ENCODE data around the gene HPCAL1.

Gene HPCAL1

GRCh38 chr2:10370895-10371294 is 68.2 kb downstream of the HPCAL1 start:
- no peak for DNase-seq (ENCODE audit: low read depth in 2 of 2)

DNA sequence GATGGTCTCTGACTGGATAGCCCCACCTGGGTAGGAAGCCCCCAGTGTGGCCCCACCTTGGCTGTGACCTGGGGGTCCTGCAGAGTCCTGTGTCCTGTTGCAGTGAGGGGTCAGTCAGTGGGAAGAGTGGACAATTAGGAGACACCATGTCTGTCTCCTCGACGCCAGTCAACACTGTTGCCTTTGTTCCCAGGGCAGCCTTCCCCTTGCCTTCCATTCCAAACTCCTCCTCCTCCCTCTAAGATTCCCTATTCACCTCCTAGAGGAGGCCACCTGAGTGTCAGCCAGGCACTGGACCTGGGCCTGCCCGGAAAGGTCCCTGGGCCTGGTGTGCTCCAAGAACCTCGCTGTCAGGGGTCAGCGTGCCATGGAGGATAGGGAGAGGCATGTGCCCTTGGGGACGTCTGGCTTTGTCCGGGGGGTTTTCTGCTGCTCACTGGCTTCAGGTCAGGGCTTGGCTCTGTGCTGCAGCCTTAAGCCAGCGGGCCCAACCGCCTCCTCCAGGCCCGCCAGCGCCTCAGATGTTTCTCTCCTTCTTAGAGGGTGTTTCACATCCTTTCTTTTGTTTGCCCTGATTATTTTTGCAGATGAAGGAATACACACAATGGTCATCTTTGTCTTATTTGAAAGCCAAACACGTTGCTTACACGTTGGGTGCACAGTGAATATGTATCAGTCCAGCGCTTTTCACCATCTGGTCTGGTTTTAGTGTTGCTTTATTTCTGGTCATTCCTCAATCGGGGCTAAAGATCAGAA is 68.9 kb downstream of the HPCAL1 start:
- DNase-seq (ENCODE audit: low read depth in 2 of 2), result no peak

- no peak for DNase-seq (ENCODE audit: low read depth in 2 of 2)
Measured at GRCh38 chr2:10372203-10372861, 69.6 kb downstream of the HPCAL1 start.

GRCh38 chr2:10372862-10373240 is 70.1 kb downstream of the HPCAL1 start:
- no peak for DNase-seq (ENCODE audit: low read depth in 2 of 2)

GRCh38 chr2:10373931-10374330 is 71.2 kb downstream of the HPCAL1 start:
- DNase-seq (ENCODE audit: low read depth in 2 of 2), result no peak

GRCh38 chr2:10374362-10374943 is 71.7 kb downstream of the HPCAL1 start:
- DNase-seq (ENCODE audit: low read depth in 2 of 2), result no peak

DNA sequence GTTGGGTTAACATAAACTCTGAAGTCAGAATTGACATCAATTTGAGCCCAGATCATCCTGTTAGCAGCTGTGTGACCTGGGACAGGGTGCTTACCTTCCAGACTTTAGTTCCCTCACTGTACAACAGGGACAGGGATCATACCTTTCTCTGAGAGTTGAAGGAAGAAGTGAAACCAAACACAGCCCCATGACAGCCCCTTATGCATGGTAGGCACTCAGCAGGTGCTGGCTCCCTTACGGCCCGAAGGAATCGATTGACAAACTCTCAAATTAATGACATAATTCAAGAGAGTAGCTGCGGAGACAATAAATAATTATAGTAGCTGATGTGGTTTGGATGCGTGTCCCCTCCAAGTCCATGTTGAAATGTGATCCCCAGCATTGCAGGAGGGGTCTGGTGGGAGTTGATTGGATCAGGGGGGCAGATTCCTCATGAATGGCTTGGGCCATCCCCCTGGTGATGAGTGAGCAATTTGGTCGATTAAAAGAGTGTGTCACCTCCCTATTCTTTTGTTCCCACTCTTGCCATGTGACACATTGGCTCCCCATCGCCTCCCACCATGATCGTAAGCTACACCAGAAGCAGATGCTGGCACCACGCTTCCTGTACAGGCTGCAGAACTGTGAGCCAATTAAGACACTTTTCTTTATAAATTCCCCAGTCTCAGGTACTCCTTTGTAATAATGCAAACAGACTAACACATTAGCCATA is 73.0 kb downstream of the HPCAL1 start:
- DNase-seq (ENCODE audit: low read depth in 2 of 2), result no peak

GRCh38 chr2:10377052-10377746 is 74.5 kb downstream of the HPCAL1 start:
- no peak for DNase-seq (ENCODE audit: low read depth in 2 of 2)

DNA sequence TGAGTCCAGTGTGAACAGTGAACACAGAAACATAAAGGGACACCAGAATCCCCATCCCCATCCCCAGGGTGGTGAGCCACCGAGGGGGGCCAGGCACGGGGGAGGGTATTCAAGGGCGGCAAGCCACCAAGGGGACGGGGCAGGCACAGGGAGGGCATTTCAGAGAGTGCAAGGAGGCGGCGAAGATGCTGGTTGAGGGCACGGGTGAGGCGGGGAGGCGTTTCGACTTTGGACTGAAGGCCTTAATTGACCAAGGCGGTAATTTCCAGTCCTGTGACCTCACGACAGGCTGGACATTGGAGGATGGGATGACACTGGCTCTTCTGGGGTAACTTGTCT is 75.0 kb downstream of the HPCAL1 start:
- DNase-seq (ENCODE audit: low read depth in 2 of 2), result no peak

DNA sequence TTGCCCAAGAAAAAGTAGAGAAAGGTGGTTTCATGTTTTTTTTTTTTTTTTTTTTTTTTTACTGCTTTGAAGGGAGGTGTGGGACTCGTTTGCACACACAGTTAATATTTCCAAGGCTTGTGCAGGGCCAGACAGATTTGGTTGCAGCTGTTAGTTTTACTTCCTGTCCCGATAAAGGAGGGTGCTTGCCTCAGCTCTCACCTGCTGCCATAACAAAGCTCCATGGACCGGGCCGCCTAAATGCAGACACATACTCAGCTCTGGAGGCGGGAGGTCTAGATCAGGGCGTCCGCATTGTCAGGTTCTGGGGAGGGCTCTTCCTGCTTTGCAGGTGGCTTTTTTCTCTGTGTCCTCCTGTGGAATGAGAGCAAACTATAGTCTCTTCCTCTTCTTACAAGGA is 75.5 kb downstream of the HPCAL1 start:
- DNase-seq (ENCODE audit: low read depth in 2 of 2), result no peak

DNA sequence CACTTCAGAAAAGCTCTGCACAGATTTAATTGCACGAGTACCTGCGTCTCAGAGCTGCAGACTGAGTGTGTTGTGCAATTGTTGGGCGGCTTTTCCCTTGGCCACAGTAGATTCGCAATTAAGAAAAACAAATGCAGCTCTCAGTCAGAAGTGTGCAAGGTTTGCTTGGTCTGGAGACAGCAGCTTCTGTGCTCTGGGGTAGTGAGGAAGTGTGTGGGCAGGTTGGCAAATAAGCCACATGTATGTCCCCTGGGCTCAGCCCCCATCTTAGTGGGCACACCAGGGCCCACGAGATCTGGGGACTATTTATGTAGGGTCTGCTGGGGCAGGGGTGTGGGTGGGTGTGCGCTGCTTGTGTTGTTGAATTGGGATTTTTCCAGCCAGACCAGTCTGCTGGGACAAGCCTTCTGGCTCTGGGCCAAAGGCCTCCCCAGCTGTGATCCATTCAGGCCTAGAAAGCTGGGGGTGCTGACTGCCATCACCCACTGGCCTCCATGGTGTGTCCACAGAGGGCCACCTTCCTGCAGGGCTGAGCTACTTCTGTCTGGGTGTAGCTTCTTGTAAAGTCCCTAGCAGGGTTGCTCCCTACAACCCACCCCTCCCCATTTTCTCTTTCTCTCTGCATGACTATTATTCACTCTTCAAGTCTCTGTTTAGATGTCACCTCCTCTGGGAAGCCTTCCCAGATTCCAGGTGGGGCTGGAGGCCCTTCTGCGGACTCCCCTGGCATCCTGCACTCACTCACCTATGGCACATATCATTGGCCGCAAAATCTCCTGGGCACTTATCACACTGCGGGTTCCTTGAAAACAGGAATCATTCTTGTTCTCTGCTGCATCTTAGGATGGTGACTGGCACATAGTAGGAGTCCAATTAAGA is 77.6 kb downstream of the HPCAL1 start:
- DNase-seq (ENCODE audit: low read depth in 2 of 2), result no peak

DNA sequence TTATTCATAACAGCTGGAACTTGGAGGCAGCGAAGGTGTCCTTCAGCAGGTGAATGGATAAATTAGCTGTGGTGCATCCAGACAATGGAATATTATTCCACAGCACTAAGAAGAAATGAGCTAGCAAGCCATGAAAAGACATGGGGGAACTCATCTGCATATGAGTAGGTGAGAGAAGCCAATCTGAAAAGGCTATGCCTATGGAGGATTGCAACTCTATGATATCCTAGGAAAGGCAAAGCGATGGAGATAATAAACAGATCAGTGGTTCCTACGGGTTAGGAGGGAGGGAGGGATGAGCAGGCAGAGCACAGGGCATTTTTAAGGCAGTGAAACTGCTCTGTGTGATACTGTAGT is 79.3 kb downstream of the HPCAL1 start:
- DNase-seq (ENCODE audit: low read depth in 2 of 2), result no peak

DNA sequence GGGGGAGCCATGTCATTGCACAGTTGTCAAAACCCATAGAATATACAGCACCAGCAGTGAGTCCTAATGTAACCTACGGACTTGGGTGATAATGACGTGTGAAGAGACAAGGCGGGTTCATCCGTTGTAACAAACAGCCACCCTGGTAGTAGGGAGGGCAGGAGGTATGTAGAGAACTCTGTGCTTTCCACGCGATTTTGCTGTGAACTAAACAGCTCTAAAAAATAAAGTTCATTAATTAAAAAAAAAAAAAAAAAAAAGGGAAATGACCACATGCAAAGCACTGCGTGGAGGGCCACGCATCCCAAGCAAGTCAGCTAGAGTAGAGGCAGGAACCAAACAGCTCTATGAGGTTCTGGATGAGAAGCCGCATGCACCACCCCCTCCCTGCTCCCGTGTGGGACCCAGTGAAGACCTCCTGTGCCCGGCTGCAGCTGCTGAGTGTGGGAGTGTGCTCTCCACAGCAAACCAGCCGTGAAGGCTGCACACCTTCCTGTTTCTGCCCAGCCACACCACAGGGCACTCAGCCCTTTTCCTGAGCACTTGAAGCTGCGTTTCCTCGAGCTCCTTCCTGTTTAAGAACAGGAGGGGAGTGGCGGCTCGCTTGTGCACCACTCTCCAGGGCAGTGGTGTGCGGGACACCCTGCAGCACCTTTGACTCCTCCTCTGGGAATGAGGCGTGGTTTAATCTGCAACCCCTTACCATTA is 79.8 kb downstream of the HPCAL1 start:
- peak in 1 of 2 donors; percentile 24 for DNase-seq (ENCODE audit: low read depth in 2 of 2)

GRCh38 chr2:10383960-10384734 is 81.4 kb downstream of the HPCAL1 start:
- no peak for DNase-seq (ENCODE audit: low read depth in 2 of 2)

- DNase-seq (ENCODE audit: low read depth in 2 of 2), result no peak
Measured at GRCh38 chr2:10385501-10385900, 82.8 kb downstream of the HPCAL1 start.

DNA sequence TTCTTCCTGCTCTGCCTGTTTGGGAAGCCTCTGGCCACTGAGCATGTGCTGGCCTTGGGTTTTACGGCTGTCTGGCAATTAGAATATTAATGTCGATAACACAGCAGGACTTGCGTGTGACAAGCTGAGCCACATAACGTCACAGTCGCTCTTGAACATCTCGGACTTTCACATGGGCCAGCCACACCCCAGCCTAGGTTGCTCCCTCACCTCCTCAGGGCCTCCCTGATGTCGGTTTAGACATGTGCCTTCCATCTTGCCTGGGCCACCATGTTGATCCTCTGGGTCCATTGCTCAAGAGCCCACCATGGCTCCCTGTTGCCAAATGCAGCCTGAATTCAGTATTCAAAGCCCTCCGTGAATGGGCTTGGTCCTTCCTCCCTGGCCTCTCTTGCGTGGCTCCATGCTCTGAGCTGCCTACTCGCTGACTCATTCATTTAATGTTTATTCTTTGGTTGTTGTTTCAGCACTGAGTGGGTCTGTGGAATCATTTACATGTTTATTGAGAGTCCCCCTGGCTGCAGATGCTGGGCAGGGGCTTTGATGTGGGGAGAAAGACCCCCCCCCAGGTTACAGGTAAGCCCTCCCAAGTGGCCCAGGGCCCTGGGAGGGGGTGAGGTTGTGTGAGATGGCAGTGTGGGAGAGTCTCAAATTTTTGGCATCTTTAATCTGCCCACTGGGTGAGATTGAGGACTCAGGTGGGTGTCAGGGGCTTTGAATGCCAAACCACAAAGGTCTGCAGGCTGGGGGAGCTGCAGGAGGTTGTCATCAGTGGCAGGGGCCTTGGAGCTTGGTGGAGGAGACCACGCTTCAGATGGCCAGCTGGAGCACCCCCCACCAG is 83.4 kb downstream of the HPCAL1 start:
- DNase-seq (ENCODE audit: low read depth in 2 of 2), result no peak

DNA sequence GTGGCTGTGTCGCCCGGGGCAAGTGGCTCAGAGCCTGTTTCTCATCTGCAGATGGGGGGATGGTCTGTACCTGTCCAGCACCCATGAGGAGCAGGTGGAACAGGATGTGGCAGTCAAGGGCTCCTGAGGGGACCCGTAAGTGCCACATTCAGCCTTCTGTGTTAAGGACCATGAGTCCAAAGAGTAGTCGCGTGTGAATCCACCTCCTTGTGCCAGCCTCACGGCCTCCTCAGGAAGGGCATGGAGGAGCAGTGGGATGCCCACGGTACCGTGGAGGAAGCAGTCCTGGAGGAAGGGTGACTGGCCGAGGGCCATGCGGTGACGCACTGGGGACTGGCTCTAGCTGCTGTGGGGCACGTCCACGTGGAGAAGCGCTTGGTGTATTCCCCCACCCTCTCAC is 84.3 kb downstream of the HPCAL1 start:
- no peak for DNase-seq (ENCODE audit: low read depth in 2 of 2)

- DNase-seq (ENCODE audit: low read depth in 2 of 2), result no peak
Measured at GRCh38 chr2:10388954-10389560, 86.4 kb downstream of the HPCAL1 start.

Data from stimulated activated CD8-positive, alpha-beta memory T cell treated with anti-CD3 and anti-CD28 coated beads, Interleukin-7, amount 100 ng/mL, for 1 hour (primary cell).